Stimulated activated CD4-positive, alpha-beta T cell treated with anti-CD3 and anti-CD28 coated beads, TNF-alpha, amount 100 ng/mL, for 1 hour (primary cell): Measurements from ENCODE around the gene RBPJL.

Source experiments
- DNase-seq, 3 donors: peaks; one replicate each; pipeline ENCODE4 v3.0.0-alpha.2; 2020; ENCODE audit warnings: low read depth in 3 of 3, low spot score in 1 of 3

Gene RBPJL

GRCh38 chr20:45358282-45359068 lies 51.8 kb downstream of the RBPJL start:
- no peak for DNase-seq

- DNase-seq: no peak
These were observed 52.4 kb downstream of the RBPJL start for GRCh38 chr20:45359069-45359405.

- DNase-seq: no peak
These were observed 52.9 kb downstream of the RBPJL start for GRCh38 chr20:45359406-45360148.

GRCh38 chr20:45361793-45362192 lies 55.2 kb downstream of the RBPJL start:
- no peak for DNase-seq

- DNase-seq: peak; percentile 97 to 98 (median 98)
These were observed 56.4 kb downstream of the RBPJL start, which contains the start of gene SYS1 for GRCh38 chr20:45362804-45363610. TSS of gene SYS1 (plus strand) at chr20:45363156. CDS start at chr20:45363532, 376 bp downstream.

GRCh38 chr20:45363611-45364492 lies 57.2 kb downstream of the RBPJL start:
- no peak for DNase-seq

- DNase-seq: no peak
These were observed 58.9 kb downstream of the RBPJL start for GRCh38 chr20:45365444-45365970.

GRCh38 chr20:45366192-45366591 lies 59.6 kb downstream of the RBPJL start:
- no peak for DNase-seq

- DNase-seq: no peak
These were observed 60.0 kb downstream of the RBPJL start for GRCh38 chr20:45366631-45367030.

- no peak for DNase-seq
These were observed 60.5 kb downstream of the RBPJL start for GRCh38 chr20:45367126-45367525.
